Measurements from ENCODE around the gene PPP2CA.

- TF ChIP-seq CTCF (IDR thresholded peaks at IDR 0.05) (no peak), POLR2A (IDR thresholded peaks at IDR 0.05) (no peak)
Observed at GRCh38 chr5:134148316-134148715, 77.6 kb downstream of the PPP2CA start.

Data from prostate gland (tissue), 2 donors.